Hepatocyte (in vitro differentiated cells): Measurements from ENCODE around the gene COLQ.

Experiments
- EZH2 ChIP-seq: fragments of 200-600 bp; sonication (generic); IDR thresholded peaks from 2 replicates; pipeline ENCODE4 v1.6.1; 2016; ENCODE audit warnings: antibody characterized with exemption, mild to moderate bottlenecking, borderline replicate concordance
- EZH2phosphoT487 ChIP-seq: fragments of 200-600 bp; sonication (generic); IDR thresholded peaks from one replicate; pipeline ENCODE4 v1.6.1; 2018; ENCODE audit warnings: antibody characterized with exemption, mild to moderate bottlenecking, low read depth, moderate library complexity; ENCODE audit not compliant: unreplicated experiment, severe bottlenecking
- TF ChIP-seq, protein P1 (sequence below): fragments of 200-600 bp; sonication (generic); IDR thresholded peaks from 2 replicates; pipeline ENCODE4 v1.5.1; 2016; ENCODE audit warnings: antibody characterized with exemption, mild to moderate bottlenecking; ENCODE audit not compliant: poor library complexity

- TF ChIP-seq, protein P1, sequence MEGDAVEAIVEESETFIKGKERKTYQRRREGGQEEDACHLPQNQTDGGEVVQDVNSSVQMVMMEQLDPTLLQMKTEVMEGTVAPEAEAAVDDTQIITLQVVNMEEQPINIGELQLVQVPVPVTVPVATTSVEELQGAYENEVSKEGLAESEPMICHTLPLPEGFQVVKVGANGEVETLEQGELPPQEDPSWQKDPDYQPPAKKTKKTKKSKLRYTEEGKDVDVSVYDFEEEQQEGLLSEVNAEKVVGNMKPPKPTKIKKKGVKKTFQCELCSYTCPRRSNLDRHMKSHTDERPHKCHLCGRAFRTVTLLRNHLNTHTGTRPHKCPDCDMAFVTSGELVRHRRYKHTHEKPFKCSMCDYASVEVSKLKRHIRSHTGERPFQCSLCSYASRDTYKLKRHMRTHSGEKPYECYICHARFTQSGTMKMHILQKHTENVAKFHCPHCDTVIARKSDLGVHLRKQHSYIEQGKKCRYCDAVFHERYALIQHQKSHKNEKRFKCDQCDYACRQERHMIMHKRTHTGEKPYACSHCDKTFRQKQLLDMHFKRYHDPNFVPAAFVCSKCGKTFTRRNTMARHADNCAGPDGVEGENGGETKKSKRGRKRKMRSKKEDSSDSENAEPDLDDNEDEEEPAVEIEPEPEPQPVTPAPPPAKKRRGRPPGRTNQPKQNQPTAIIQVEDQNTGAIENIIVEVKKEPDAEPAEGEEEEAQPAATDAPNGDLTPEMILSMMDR, result no peak
- TF ChIP-seq EZH2 (no peak), EZH2phosphoT487 (no peak)
Observed at GRCh38 chr3:15505479-15506165, 15.9 kb downstream of the COLQ start.
